Melanocyte of skin (primary cell): ENCODE measurements around the gene KLHDC7B. TPM values are rescaled to one million over a fixed set of nuclear protein-coding genes. Genes with fewer than 3 reads are reported as not detected.

Source experiments
- total RNA-seq, 2 donors: library from RNA; depleted of rRNA; stranded (reverse); fragments of >200 nt; gene quantifications; 2 replicates each; pipeline ENCODE4 v1.2.3, GENCODE V29; 2012

The KLHDC7B gene
- under 1 TPM in 1 of 2 donors, not detected in 1; under 0.01 TPM for total RNA-seq

DNA sequence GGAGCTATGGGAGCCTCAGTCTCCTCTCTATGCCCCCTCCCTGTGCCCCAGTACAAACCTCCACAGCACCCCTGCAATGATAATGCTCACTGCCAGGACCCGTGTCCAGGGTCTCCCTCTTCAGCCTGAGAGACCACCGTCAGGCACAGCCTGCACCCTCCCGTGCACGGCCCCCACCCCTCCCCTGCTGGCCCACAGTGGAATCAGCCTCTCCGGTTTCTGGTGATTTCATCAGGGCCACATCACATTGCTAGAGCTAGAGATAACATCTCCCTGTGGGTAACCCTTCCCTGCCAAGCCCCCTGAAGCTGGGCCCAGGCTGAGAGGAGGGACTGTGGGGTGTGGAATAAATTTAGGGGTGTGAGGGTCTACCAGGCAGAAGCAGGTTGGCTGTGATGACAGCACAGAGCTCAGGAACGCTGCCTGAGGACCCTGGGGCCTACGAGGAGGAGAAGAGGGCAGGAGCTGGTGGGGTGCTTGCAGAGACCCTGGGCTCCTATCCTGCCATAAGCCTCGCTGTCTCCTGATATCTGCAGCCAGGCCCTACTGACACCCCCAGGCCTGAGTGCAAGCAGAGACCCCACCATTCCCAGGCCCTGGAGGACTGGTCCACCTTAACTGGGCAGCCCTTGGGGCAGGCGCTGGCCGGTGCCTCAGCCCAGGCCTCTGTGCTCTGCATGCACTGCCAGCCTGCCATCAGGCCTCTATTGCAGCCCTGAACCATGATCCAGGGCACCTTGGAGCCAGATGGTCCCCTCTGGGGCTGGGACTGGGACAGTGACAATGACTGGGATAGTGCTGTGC is at the start of gene KLHDC7B:
Gene KLHDC7B (plus strand): TSS at position 378 of the 804 bp plus-strand sequence. CDS start 345 bp downstream, at position 723.

DNA sequence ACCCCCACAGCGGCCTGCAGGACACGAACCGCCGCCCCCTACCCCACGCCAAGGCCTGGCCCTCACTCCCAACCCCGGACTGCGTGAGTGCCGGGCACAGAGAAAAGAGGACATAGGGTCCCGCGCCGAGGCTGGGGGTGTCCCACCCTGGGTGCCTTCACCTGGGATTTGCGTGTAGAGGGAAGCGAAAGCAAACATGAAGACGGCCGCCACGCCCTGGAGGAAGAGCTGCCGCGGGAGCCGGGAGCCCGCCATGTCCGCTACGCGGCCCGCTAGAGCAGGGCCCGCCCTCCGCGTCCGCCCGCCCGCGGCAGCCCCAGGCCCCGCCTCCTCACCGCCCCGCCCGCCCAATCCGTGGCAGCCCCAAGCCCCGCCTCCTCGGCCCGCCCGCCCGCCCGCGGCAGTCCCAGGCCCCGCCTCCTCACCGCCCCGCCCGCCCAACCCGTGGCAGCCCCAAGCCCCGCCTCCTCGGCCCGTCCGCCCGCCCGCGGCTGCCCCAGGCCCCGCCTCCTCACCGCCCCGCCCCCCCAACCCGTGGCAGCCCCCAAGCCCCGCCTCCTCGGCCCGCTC is 38.2 kb upstream of the KLHDC7B start, which contains the start of gene LMF2:
Gene LMF2 (minus strand): TSS at position 282 of the 570 bp plus-strand sequence. CDS start 27 bp downstream, at position 255.

DNA sequence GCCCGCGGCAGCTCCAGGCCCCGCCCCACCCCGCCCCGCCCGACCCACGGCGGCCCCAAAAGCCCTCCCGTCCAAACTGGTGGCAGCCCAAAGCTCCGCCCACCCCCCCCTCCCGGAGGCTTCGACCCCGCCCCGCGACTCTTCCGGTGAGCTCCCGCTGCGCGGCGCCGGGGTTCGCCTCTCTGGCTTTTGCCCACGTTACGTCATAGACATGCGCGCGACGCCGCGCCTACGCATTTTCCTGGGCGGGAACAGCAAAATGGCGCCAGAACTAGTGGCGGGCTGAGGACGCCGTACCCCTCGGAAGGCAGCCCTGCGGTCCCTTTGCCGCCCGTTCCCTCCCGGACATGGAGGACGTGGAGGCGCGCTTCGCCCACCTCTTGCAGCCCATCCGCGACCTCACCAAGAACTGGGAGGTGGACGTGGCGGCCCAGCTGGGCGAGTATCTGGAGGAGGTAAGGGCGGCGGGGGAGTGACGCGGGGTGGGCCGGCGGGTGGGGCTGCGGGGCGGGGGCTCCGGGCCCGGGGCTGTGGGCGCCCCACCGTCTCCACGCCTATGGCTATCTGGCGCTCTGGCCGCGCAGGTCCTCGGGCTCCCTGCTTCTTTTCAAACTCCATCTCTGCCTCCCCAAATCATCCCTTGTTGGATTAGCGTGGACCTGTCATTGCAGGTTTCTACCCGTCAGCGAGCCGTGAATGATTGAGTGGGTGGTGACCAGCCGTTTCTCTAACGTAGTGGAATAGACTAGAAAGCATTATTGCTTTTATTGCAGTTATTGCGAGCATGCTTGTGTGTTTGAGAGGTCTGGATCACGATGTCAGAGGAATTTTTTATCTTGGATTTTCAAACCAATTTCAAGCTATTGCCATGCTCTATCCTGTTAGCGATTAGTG is 37.5 kb upstream of the KLHDC7B start, which contains the start of gene NCAPH2:
Gene NCAPH2 (plus strand): TSS at position 234 of the 894 bp plus-strand sequence. CDS start 114 bp downstream, at position 348.

DNA sequence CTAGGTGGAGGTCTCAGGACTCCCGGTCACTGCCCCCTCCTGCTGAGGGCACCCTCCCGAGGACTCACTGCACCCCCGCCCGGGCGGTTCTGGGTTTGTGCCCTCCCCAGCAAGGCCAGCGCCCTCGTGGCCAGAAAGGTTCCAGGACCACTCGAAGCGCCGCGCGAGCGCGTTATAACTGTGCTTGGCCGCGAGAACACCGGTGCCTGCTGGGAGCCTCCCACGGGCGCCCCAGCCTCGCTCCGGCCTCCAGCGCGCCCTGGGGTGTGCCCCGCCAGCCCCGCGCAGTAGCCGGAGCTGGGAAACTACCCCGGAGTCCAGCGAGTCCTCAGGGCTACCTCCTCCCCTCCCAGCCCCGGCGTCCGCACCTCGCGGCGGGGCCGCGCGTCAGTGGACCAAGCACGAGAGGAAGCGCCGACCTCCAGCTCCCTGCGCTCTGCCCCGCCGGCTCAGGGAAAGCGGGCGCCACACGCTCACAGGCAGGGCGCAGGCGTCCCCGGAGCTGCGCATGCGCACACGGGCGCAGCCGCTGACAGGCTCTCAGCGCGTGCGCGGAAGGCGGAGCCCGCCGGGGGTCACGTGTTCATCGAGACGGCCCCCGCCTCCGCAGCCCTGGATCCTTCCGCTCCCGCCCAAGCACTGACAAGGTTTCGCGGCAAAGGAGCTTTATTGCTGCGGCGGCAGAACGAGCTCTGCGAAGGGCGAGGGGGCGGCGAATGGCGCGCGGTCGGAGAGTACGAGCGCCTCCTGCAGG is 20.4 kb upstream of the KLHDC7B start, which contains the start of gene SCO2:
Gene SCO2 (minus strand): TSS at position 495 of the 754 bp plus-strand sequence. CDS start 1,187 bp downstream, outside the sequence.

DNA sequence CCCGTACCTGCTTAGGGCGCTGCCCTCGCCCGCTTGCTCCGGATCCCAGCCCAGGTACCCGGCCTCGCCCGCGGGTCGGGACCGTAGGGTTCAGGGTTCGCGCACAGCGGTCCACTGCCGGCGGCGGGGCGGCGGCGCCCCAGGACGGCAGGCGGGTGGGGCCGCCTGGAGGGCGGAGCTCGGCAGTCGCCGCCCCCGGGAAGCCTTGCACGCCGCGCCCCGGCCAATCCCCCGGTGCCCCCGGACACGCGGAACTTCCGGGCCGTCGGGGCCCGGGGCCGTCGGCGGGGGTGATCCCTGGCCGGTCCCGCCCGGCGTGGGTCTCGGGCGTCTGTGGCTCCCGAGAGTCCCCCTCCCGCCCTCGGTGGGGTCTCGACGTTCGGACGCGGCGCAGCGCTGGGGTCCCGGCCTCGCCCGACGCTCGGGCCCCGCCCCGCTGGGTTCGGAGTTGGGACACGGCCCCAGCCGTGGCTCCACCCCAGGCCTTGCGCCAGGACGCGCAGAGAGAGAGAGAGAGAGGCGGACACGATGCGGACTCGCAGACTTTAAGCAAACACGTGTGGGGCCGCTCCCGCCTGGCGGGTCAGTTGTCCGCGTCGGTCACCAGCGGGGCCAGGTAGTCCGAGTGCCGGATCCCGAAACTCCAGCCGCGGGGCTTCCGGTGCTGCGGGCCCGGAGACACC is 15.7 kb upstream of the KLHDC7B start, which contains the start of gene TYMP:
Gene TYMP (minus strand): TSS at position 116 of the 683 bp plus-strand sequence. CDS start 303 bp downstream, outside the sequence.

DNA sequence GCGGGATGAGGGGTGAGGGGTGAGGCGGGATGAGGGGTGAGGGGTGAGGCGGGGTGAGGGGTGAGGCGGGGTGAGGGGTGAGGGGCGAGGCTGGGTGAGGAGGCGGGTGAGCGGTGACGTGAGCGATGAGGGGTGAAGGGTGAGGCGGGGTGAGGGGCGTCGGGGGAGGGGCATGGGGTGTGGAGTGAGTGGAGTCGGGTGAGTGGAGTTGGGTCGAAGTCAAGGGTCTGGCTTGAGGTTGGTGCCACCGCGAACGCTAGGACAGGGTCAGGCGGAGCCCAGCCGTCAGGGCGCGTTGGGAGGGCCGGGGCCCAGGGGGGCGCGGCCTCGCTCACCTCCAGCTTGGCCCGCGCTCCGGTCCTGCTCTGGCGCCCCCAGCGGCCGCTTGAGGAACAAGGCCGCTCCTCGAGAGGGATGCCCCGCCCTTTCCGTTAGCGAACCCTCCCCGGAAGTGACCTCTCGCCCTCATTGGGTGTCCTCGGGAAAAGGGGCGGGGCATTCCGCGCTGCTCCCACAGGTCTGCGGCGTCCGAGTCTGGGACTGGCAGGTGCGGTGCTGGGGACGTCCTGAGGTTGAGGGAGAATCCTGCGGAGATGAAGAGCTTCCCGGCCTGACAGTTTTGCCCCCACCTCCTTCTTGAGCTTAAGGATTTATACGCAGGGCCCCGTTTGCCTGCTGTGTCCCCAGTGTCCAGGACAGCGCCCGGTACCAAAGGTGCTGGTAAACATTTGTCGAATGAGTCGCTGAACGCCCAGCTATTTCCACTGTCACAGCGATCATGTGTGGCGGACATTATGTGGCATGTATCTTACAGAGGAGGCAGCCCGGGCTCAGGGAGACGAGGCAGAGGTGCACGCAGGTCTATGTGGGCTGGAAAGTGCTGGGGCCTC is 17.1 kb downstream of the KLHDC7B start, which contains the start of gene SYCE3:
Gene SYCE3 (minus strand): TSS at position 397 of the 890 bp plus-strand sequence. CDS start 6,514 bp downstream, outside the sequence.

DNA sequence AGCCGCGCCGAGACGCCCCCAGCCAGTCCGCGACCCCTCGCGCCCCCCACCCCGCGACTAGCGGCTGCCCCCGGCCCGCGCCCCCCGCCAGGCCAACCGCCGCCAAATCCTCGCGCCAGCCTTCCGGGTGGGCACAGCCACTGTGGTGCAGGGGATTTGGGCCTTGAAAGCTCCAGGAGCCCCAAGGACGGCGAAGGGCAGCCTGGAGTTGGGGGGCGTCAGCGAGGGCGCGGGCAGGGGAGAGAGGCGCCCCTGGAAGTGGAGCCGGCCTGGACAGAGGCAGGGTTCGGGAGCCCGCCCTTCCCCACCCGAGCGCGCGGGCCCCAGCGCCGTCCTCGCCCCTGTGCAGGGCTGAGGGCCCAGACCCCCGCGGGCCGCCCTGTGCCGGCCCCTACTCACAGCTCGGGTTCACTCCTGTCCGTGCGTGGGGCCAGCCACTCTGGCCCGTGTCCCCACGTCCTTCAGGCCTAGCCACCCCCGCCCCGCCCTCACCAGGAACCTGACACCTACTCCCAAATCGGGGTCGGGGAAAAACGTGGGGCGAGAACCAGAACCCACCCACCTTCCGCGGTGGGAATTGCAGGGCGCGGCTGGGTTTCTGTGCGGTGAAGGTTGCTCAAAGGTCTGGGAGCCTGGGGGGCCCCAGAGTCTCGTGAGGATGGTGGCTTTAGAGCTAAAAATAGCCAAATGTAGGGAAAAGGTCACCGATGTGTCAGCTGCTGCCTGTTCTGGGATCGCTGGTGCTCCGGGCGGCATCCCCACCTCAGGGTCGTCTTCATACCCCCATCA is 32.5 kb downstream of the KLHDC7B start, which contains the start of gene CPT1B:
Gene CPT1B (minus strand): TSS at position 441 of the 789 bp plus-strand sequence. CDS start 512 bp downstream, outside the sequence.

DNA sequence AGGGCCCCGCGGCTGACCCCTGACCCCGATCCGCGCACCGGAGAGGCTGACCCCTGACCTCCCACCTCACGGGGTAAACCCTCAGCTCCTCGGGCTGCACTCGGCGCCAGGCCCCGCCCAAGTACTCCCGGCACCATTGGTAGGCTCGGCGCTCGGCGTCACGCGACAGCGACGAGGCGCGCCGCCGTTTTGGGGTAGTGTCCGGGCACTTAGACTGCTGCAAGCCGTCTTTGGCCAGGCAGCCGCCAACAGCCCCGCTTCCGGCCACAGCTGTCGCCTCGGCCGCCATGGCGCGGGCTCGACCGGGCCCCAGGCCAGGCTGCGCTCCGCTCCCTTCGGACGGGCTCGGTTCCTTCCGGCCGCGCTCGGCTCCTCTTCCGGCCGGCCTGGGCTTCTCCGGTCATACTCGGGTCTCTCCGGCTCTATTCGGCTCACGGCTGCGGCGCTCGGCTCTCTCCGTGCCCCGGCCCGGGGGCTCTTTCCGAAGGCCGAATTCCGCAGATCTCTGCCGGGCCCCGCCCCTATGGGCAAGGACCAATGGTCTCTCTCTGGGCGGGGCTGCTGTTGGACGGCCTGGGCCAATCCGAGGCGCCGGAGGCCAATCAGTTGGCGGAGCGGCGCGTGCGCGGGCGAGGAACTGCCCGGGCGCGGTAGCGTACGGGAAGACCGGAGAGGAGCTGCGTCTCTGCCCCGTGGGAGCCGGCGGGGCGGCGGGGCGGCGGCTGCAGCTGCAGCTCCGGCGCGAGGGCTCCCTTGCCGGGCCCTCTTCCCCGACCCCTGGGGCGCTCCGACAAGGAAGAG is 37.0 kb downstream of the KLHDC7B start, which contains the start of gene CHKB:
Gene CHKB (minus strand): TSS at position 357 of the 801 bp plus-strand sequence. CDS start 68 bp downstream, at position 289.

DNA sequence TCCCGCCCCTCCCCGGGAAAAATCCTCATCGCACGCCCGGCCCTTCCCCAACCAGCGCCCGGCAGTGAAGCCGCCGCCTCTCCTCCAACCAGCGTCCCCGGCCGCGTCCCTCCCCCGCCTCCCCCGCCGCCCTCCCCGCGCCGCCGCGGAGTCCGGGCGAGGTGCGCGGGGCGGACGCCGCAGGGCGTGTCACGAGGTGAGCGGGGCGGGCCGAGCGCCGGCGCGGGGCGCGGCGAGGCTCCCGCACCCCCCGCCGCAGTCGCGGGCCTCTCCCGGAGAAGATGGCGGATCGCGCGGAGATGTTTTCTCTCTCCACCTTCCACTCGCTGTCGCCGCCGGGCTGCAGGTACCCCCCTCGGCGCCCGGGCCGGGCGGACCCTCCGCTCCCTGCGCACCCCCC is 54.8 kb downstream of the KLHDC7B start, which contains the start of gene MAPK8IP2:
Gene MAPK8IP2 (plus strand): TSS at position 256 of the 400 bp plus-strand sequence. CDS start 26 bp downstream, at position 282.

Other genes starting within 250 kb of the KLHDC7B start
- 10 to 100 TPM; 56.3 to 66.1 TPM for gene PLXNB2, start 238.3 kb upstream of the KLHDC7B start, total RNA-seq
- gene DENND6B, start 218.9 kb upstream of the KLHDC7B start, total RNA-seq = 1 to 10 TPM in 1 of 2 donors, under 1 TPM in 1; 0.67 to 2.8 TPM
- 10 to 100 TPM; 40.0 to 53.3 TPM for gene PPP6R2, start 202.6 kb upstream of the KLHDC7B start, total RNA-seq
- gene SBF1, start 70.9 kb upstream of the KLHDC7B start, total RNA-seq = 10 to 100 TPM; 61.9 to 68.5 TPM
- 1 to 10 TPM in 1 of 2 donors, under 1 TPM in 1; 0.33 to 1.0 TPM for gene ADM2, start 64.4 kb upstream of the KLHDC7B start, total RNA-seq
- not detected for gene MIOX, start 59.0 kb upstream of the KLHDC7B start, total RNA-seq
- 10 to 100 TPM; 49.6 to 69.9 TPM for gene LMF2, start 38.2 kb upstream of the KLHDC7B start, total RNA-seq
- 10 to 100 TPM; 35.8 to 56.6 TPM for gene NCAPH2, start 37.7 kb upstream of the KLHDC7B start, total RNA-seq
- 1 to 10 TPM; 5.2 to 6.3 TPM for gene SCO2, start 20.3 kb upstream of the KLHDC7B start, total RNA-seq
- gene TYMP, start 15.9 kb upstream of the KLHDC7B start, total RNA-seq = 100 to 1,000 TPM; 295 to 352 TPM
- not detected for gene SYCE3, start 17.0 kb downstream of the KLHDC7B start, total RNA-seq
- gene CPT1B, start 32.5 kb downstream of the KLHDC7B start, total RNA-seq = 10 to 100 TPM in 1 of 2 donors, 1 to 10 TPM in 1; 7.7 to 15.5 TPM
- 10 to 100 TPM; 25.0 to 41.3 TPM for gene CHKB, start 37.0 kb downstream of the KLHDC7B start, total RNA-seq
- gene MAPK8IP2, start 54.9 kb downstream of the KLHDC7B start, total RNA-seq = 1 to 10 TPM; 7.7 to 9.6 TPM
- 10 to 100 TPM; 22.3 to 37.5 TPM for gene ARSA, start 82.3 kb downstream of the KLHDC7B start, total RNA-seq
- 1 to 10 TPM; 2.8 to 4.7 TPM for gene SHANK3, start 126.9 kb downstream of the KLHDC7B start, total RNA-seq
- gene ACR, start 192.3 kb downstream of the KLHDC7B start, total RNA-seq = not detected
- gene RABL2B, start 237.7 kb downstream of the KLHDC7B start, total RNA-seq = 1 to 10 TPM; 4.5 to 7.7 TPM